Choroid plexus epithelial cell (primary cell): ENCODE results near the gene SLC26A6.
A peak's percentile ranks its signal among the peaks of the same experiment; 100 is the strongest.

Experiments used
- DNase-seq: peaks from one replicate; pipeline ENCODE4 v3.0.0-alpha.2; 2010; ENCODE audit warnings: low read depth
- H3K4me3 ChIP-seq: 2 replicates; pipeline ENCODE4 v1.5.1; 2011; ENCODE audit warnings: low read depth, mild to moderate bottlenecking, control low read depth, low read length, moderate library complexity
- CTCF ChIP-seq: conservative IDR thresholded peaks from 2 replicates; pipeline ENCODE4 v1.5.1; 2011; ENCODE audit warnings: low read depth, mild to moderate bottlenecking, control low read depth, inconsistent platforms, low read length, moderate library complexity

Gene SLC26A6

GRCh38 chr3:48635222-48636021 lies at the start of gene SLC26A6:
TSS of gene SLC26A6 (minus strand) at chr3:48635461. CDS start at chr3:48635393, 68 bp downstream.
- peak; percentile 79 for TF ChIP-seq CTCF
- DNase-seq: peak; percentile 98
- peak within 1 kb of the TSS; percentile 96 for H3K4me3 ChIP-seq

- peak; percentile 32 for DNase-seq
- H3K4me3 ChIP-seq: peak overlapping the region; percentile 97
- no peak for TF ChIP-seq CTCF
These were observed 49.4 kb upstream of the SLC26A6 start for GRCh38 chr3:48684480-48685143.

- H3K4me3 ChIP-seq: peak overlapping the region; percentile 97
- TF ChIP-seq CTCF: no peak
These were observed 48.7 kb upstream of the SLC26A6 start for GRCh38 chr3:48684054-48684349.

GRCh38 chr3:48682786-48683185 lies 47.5 kb upstream of the SLC26A6 start:
- no peak overlapping the region for H3K4me3 ChIP-seq
- TF ChIP-seq CTCF: no peak
- DNase-seq: no peak

More at GRCh38 chr3:48684054-48684349, 48.7 kb upstream of the SLC26A6 start:
- DNase-seq: peak; percentile 26

GRCh38 chr3:48681974-48682610 lies 46.8 kb upstream of the SLC26A6 start:
- no peak for TF ChIP-seq CTCF
- DNase-seq: no peak
- H3K4me3 ChIP-seq: no peak overlapping the region

- no peak overlapping the region for H3K4me3 ChIP-seq
- DNase-seq: no peak
- TF ChIP-seq CTCF: no peak
These were observed 46.2 kb upstream of the SLC26A6 start for GRCh38 chr3:48681541-48681880.
